Neural crest cell (in vitro differentiated cells): ENCODE data around the gene EHF. TPM values are rescaled to one million over a fixed set of nuclear protein-coding genes. Genes with fewer than 3 reads are reported as not detected.

Experiments used
- DNase-seq: peaks from one replicate; pipeline ENCODE4 v3.0.0; 2021; ENCODE audit warnings: low read depth, mixed read lengths, low spot score
- H3K27ac Mint-ChIP-seq: one replicate; pipeline ENCODE4 v1.8.0; 2021; ENCODE audit warnings: mild to moderate bottlenecking, mixed read lengths; ENCODE audit not compliant: unreplicated experiment
- H3K27me3 Mint-ChIP-seq: 2 replicates; pipeline ENCODE4 v1.8.0; 2021; ENCODE audit warnings: low read depth, mild to moderate bottlenecking, mixed read lengths
- H3K36me3 Mint-ChIP-seq: 2 replicates; pipeline ENCODE4 v1.8.0; 2021; ENCODE audit warnings: low read depth, mild to moderate bottlenecking, mixed read lengths
- H3K4me1 Mint-ChIP-seq: 2 replicates; pipeline ENCODE4 v1.8.0; 2021; ENCODE audit warnings: mixed read lengths
- H3K4me3 Mint-ChIP-seq: one replicate; pipeline ENCODE4 v1.8.0; 2021; ENCODE audit warnings: mild to moderate bottlenecking, mixed read lengths
- H3K9me3 Mint-ChIP-seq: 2 replicates; pipeline ENCODE4 v1.8.0; 2021; ENCODE audit warnings: mixed read lengths
- total RNA-seq: library from RNA; stranded (reverse); gene quantifications from 2 replicates; pipeline ENCODE4 v1.2.1, GENCODE V29; 2021
- TF ChIP-seq, protein P1 (sequence below): fragments of 200-600 bp; sonication (generic); conservative IDR thresholded peaks from 2 replicates; pipeline ENCODE4 v1.5.0; 2021; ENCODE audit warnings: antibody characterized with exemption, mild to moderate bottlenecking

The EHF gene
- total RNA-seq, 1 donor from 2014 or later, result not detected

DNA sequence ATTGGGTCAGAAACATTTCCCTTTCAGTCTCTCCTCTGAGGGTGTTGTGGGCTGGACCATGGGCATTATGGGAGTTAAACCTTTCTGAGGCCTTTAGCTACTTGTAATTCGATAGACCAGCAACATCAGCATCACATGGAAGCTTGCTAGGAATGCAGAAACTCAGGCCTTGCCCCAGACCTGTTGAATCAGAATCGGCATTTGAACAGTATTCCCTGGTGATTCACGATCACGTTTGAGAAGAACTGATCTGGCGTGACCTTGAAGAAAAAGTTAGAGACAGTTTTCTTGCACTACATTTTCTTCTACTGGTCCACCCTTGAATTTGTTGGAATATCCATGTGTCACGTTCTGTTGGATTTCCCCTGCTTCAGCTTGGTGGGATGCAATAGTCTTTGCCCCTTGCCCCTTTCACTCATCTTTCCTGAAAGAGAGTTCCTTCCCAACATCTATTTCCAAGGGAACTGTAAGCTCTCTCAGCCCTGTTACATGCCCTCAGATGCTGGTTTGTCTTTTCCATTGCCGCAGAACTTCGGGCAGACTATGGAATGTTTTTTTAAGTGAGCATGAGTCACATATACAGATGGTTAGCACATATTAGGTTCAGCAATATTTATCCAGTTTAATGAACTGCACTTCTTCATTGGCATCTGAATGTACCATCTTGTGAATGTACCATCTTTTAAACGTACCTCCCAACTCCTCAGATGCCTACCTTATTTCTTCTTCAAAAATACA lies 23.9 kb downstream of the EHF start:
- Mint-ChIP-seq H3K4me3 (no peak overlapping the region), H3K9me3 (peaks cover 2% of the 10 kb centered on the region), H3K27ac (no peak overlapping the region), H3K4me1 (no peaks in the 10 kb centered on the region), H3K36me3 (no peaks in the 10 kb centered on the region), H3K27me3 (no peaks in the 10 kb centered on the region)
- TF ChIP-seq, protein P1, sequence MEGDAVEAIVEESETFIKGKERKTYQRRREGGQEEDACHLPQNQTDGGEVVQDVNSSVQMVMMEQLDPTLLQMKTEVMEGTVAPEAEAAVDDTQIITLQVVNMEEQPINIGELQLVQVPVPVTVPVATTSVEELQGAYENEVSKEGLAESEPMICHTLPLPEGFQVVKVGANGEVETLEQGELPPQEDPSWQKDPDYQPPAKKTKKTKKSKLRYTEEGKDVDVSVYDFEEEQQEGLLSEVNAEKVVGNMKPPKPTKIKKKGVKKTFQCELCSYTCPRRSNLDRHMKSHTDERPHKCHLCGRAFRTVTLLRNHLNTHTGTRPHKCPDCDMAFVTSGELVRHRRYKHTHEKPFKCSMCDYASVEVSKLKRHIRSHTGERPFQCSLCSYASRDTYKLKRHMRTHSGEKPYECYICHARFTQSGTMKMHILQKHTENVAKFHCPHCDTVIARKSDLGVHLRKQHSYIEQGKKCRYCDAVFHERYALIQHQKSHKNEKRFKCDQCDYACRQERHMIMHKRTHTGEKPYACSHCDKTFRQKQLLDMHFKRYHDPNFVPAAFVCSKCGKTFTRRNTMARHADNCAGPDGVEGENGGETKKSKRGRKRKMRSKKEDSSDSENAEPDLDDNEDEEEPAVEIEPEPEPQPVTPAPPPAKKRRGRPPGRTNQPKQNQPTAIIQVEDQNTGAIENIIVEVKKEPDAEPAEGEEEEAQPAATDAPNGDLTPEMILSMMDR, result no peak
- DNase-seq, result no peak

DNA sequence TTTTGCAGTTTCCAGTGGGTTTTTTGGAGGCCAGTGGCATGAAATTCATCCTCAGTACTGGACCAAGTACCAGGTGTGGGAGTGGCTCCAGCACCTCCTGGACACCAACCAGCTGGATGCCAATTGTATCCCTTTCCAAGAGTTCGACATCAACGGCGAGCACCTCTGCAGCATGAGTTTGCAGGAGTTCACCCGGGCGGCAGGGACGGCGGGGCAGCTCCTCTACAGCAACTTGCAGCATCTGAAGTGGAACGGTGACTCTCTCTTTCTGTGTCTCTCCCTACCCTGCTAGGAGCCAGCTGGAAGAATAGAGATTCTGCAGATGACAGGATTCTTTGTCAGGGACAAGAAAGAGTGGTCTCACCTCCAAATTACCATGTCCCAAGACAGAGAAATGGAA lies 25.5 kb downstream of the EHF start:
- Mint-ChIP-seq H3K4me3 (no peak overlapping the region), H3K9me3 (peaks cover 7% of the 10 kb centered on the region), H3K4me1 (peaks cover 9% of the 10 kb centered on the region), H3K36me3 (no peaks in the 10 kb centered on the region), H3K27ac (no peak overlapping the region), H3K27me3 (no peaks in the 10 kb centered on the region)
- no peak for DNase-seq
- TF ChIP-seq, protein P1, result no peak

DNA sequence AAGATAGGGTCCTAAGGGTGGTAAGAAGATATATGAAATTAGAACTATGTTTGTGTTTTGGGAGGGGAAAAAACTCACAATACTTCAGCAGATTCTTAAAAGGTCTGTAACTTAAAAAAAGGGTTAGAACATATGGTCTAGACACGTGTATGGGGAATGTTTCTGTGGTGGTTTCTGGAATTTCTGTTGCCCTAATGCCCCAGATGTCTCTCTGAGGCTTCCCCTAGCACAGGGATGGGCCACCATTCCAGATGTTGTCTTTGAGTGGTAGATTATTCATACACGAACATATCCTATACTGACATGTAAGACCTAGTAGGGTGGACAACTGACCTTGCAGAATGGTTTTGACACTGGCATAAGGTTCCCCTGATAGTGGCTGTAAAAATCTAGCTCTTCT lies 26.2 kb downstream of the EHF start:
- Mint-ChIP-seq H3K27me3 (no peaks in the 10 kb centered on the region), H3K4me3 (no peak overlapping the region), H3K9me3 (peaks cover 9% of the 10 kb centered on the region), H3K4me1 (peaks cover 15% of the 10 kb centered on the region), H3K27ac (no peak overlapping the region), H3K36me3 (no peaks in the 10 kb centered on the region)
- no peak for DNase-seq
- TF ChIP-seq, protein P1, result no peak

DNA sequence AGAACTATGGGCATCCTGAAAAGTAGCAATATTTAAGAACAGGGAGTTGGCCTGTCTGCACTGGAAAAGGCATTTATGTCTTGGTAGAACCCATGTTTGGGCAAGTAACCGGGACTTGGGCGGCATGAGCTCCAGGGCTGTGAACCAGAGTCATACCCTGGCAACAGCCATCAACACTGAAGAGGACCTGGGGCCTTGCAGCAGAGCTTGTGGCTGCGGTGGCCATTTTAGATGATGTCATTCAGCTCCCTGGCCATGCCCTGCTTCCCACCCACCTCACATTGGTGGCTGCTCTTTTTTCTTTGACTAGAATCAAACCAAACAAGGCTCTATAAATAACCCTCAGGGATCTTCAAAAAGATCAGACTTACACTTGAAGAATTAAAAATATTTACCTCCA lies 26.6 kb downstream of the EHF start:
- Mint-ChIP-seq H3K36me3 (no peaks in the 10 kb centered on the region), H3K9me3 (peaks cover 9% of the 10 kb centered on the region), H3K27me3 (no peaks in the 10 kb centered on the region), H3K4me1 (peaks cover 19% of the 10 kb centered on the region), H3K27ac (no peak overlapping the region), H3K4me3 (no peak overlapping the region)
- TF ChIP-seq, protein P1, result no peak
- DNase-seq, result no peak

DNA sequence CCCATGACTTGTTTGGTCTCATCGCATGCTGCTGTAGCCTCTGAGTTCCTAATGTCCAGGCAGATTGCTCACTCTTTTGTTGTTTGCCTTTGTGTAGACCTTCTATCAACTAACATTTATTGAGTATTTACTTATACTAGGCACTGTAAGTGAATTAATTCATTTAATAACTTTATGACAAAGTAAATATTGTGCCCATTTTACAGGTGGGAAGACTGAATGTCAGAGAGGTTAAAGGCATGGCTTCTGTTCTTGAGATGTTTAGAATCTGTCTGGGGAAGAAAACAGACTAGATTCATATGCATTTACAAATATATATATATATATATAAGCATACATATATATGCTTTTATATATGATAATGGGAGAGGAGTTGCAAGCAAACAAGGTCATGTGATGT lies 27.1 kb downstream of the EHF start:
- no peaks in the 10 kb centered on the region for H3K27me3 Mint-ChIP-seq
- no peak overlapping the region for H3K4me3 Mint-ChIP-seq
- no peak overlapping the region for H3K27ac Mint-ChIP-seq
- no peaks in the 10 kb centered on the region for H3K36me3 Mint-ChIP-seq
- peaks cover 9% of the 10 kb centered on the region for H3K9me3 Mint-ChIP-seq
- TF ChIP-seq, protein P1, result no peak
- no peak for DNase-seq
- H3K4me1 Mint-ChIP-seq, result peaks cover 24% of the 10 kb centered on the region
